ENCODE data around the gene DRG2.

Gene DRG2

DNA sequence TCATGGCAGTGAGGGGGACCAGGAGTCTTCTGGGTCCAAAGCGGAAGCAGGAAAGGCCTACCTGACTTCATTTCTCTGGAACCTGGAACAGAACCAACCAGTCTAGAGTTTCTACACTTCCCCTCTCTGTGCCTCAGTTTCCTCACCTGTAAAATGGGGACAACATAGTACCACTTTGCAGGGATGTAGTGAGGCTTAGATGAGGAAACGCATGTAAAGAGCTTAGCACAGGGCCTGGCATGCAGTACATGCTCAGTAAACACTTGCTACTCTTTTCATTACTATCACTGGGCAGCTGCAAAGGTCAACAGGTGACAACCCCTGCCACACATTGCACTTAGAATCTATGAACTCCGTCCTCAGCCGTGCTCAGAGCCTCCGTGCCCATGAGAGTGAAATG lies 45.0 kb downstream of the DRG2 start:
- H3K9me3 ChIP-seq (ENCODE audit: severe bottlenecking), result no peaks in the 10 kb centered on the region
- TF ChIP-seq, protein P1, sequence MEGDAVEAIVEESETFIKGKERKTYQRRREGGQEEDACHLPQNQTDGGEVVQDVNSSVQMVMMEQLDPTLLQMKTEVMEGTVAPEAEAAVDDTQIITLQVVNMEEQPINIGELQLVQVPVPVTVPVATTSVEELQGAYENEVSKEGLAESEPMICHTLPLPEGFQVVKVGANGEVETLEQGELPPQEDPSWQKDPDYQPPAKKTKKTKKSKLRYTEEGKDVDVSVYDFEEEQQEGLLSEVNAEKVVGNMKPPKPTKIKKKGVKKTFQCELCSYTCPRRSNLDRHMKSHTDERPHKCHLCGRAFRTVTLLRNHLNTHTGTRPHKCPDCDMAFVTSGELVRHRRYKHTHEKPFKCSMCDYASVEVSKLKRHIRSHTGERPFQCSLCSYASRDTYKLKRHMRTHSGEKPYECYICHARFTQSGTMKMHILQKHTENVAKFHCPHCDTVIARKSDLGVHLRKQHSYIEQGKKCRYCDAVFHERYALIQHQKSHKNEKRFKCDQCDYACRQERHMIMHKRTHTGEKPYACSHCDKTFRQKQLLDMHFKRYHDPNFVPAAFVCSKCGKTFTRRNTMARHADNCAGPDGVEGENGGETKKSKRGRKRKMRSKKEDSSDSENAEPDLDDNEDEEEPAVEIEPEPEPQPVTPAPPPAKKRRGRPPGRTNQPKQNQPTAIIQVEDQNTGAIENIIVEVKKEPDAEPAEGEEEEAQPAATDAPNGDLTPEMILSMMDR (IDR thresholded peaks at IDR 0.05; ENCODE audit: poor library complexity, severe bottlenecking), result no peak
- H3K4me3 ChIP-seq (ENCODE audit: severe bottlenecking), result no peak overlapping the region
- H3K4me1 ChIP-seq (ENCODE audit: insufficient read depth, poor library complexity, severe bottlenecking), result no peaks in the 10 kb centered on the region
- ATAC-seq (ENCODE audit: low read depth) (no peak), DNase-seq (ENCODE audit: low spot score) (no peak)
- no peaks in the 10 kb centered on the region for H3K27me3 ChIP-seq (ENCODE audit: insufficient read depth, poor library complexity, severe bottlenecking)
- no peak overlapping the region for H3K27ac ChIP-seq (ENCODE audit: poor library complexity, severe bottlenecking)
- H3K36me3 ChIP-seq (ENCODE audit: low read depth), result no peaks in the 10 kb centered on the region

DNA sequence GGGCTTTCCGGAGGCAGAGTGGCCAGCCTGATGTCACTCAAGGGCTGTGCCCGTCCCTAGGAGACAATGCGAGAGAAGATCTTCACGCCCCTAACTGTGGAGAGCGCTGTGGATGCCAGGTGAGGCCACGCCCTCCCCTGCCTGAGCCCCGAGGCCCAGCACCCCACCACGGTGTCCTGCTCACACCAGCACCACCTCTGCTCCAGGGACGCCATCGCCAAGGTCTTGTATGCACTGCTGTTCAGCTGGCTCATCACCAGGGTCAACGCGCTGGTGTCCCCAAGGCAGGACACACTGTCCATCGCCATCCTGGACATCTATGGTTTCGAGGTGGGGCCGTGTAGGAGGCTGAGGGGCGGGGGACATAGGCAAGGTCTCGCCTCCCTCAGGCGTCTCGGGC lies 48.6 kb downstream of the DRG2 start:
- TF ChIP-seq, protein P1 (IDR thresholded peaks at IDR 0.05; ENCODE audit: poor library complexity, severe bottlenecking), result no peak
- ATAC-seq (ENCODE audit: low read depth), result no peak

DNA sequence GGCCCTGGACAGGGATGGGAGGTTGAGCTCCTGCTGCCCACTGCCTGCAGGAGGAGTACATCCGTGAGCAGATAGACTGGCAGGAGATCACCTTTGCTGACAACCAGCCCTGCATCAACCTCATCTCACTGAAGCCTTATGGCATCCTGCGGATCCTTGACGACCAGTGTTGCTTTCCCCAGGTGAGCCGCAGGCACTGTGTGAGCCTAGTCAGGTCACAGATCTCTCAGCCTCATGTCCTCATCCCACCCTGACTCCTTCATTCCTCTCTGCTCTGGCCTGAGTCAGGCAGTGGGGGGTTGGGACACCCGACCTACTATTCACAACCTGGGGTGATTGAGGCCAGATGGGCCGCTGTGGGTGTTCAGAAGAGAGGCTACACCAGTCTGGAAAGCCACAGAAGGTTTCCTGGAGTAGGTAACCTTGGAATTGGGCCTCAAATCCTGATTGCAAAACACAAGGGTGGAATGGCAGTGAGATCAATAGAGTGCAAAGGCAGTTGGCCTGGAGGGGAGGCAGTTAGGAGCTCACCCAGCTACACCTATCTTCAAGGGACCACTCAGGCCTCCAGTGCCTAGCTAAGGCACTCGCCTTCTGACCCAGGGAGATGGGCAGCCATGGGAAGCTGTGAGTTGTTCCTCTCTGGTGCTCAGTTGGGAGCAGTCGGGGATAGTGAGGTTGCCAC lies 50.5 kb downstream of the DRG2 start:
- no peaks in the 10 kb centered on the region for H3K27me3 ChIP-seq (ENCODE audit: insufficient read depth, poor library complexity, severe bottlenecking)
- no peaks in the 10 kb centered on the region for H3K9me3 ChIP-seq (ENCODE audit: severe bottlenecking)
- no peak overlapping the region for H3K27ac ChIP-seq (ENCODE audit: poor library complexity, severe bottlenecking)
- ATAC-seq (ENCODE audit: low read depth) (0 out of 3 replicates have a peak, but pooled peaks have one; percentile 20), DNase-seq (ENCODE audit: low spot score) (no peak)
- H3K4me3 ChIP-seq (ENCODE audit: severe bottlenecking), result no peak overlapping the region
- H3K36me3 ChIP-seq (ENCODE audit: low read depth), result no peaks in the 10 kb centered on the region
- TF ChIP-seq, protein P1 (IDR thresholded peaks at IDR 0.05; ENCODE audit: poor library complexity, severe bottlenecking), result no peak
- no peaks in the 10 kb centered on the region for H3K4me1 ChIP-seq (ENCODE audit: insufficient read depth, poor library complexity, severe bottlenecking)

More for the DNA sequence above, 48.6 kb downstream of the DRG2 start:
- Histone ChIP-seq H3K4me1 (ENCODE audit: insufficient read depth, poor library complexity, severe bottlenecking) (no peaks in the 10 kb centered on the region), H3K9me3 (ENCODE audit: severe bottlenecking) (no peaks in the 10 kb centered on the region), H3K36me3 (ENCODE audit: low read depth) (no peaks in the 10 kb centered on the region), H3K27me3 (ENCODE audit: insufficient read depth, poor library complexity, severe bottlenecking) (no peaks in the 10 kb centered on the region), H3K27ac (ENCODE audit: poor library complexity, severe bottlenecking) (no peak overlapping the region), H3K4me3 (ENCODE audit: severe bottlenecking) (no peak overlapping the region)
- DNase-seq (ENCODE audit: low spot score), result no peak

DNA sequence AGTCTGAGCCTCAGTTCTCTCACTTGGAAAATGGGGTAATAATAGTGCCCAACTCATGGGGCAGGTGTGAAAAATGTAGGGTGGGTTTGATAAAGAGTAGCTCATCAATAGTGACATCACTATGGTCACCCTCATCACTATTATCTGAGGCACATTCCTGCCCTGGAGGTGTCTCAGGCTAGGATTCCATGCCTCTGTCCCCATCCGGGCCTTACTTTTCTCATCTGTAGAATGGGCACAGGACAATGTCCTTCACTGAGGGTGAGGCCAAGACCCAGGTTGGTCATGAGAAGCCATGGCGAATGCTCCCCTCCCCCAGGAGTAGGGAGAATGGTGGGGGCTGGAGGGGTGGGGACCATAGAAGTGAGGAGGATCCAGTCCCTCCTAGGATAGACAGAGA lies 51.3 kb downstream of the DRG2 start:
- no peak for ATAC-seq (ENCODE audit: low read depth)
- no peaks in the 10 kb centered on the region for H3K4me1 ChIP-seq (ENCODE audit: insufficient read depth, poor library complexity, severe bottlenecking)
- TF ChIP-seq, protein P1 (IDR thresholded peaks at IDR 0.05; ENCODE audit: poor library complexity, severe bottlenecking), result no peak
- H3K36me3 ChIP-seq (ENCODE audit: low read depth), result no peaks in the 10 kb centered on the region
- DNase-seq (ENCODE audit: low spot score), result no peak
- no peaks in the 10 kb centered on the region for H3K27me3 ChIP-seq (ENCODE audit: insufficient read depth, poor library complexity, severe bottlenecking)
- H3K27ac ChIP-seq (ENCODE audit: poor library complexity, severe bottlenecking), result no peak overlapping the region
- no peaks in the 10 kb centered on the region for H3K9me3 ChIP-seq (ENCODE audit: severe bottlenecking)
- no peak overlapping the region for H3K4me3 ChIP-seq (ENCODE audit: severe bottlenecking)

DNA sequence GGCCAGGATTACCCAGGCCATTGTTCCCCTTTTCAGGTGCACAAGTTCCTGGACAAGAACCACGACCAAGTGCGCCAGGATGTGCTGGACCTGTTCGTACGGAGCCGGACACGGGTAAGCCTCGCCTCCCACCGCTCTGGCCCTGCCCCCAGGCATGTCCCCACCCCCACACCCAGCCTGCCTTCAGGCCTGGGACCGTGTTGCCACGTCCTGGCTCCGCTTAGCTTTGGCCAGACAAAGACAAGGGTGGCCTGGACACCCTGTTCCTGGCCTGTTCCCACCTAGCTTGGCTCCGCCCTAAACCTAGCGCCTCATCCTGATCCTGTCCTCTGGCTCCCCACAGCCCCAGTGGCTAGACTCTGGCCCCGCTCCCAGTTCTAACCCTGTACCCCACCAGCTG lies 51.8 kb downstream of the DRG2 start:
- TF ChIP-seq, protein P1 (IDR thresholded peaks at IDR 0.05; ENCODE audit: poor library complexity, severe bottlenecking), result no peak
- Histone ChIP-seq H3K4me3 (ENCODE audit: severe bottlenecking) (no peak overlapping the region), H3K27ac (ENCODE audit: poor library complexity, severe bottlenecking) (no peak overlapping the region), H3K36me3 (ENCODE audit: low read depth) (no peaks in the 10 kb centered on the region), H3K4me1 (ENCODE audit: insufficient read depth, poor library complexity, severe bottlenecking) (no peaks in the 10 kb centered on the region), H3K27me3 (ENCODE audit: insufficient read depth, poor library complexity, severe bottlenecking) (no peaks in the 10 kb centered on the region), H3K9me3 (ENCODE audit: severe bottlenecking) (no peaks in the 10 kb centered on the region)
- ATAC-seq (ENCODE audit: low read depth) (no peak), DNase-seq (ENCODE audit: low spot score) (no peak)

Measured in RWPE2 (cell line).